ENCODE results near the gene AGA.

GRCh38 chr4:177480795-177481194 lies 38.6 kb upstream of the AGA start:
- TF ChIP-seq EZH2 (optimal IDR thresholded peaks at IDR 0.05; ENCODE audit: low read depth, low read length) (no peak), CTCF (IDR thresholded peaks at IDR 0.05; ENCODE audit: low read length) (no peak)
